ENCODE data around the gene LKAAEAR1. TPM values are rescaled to one million over a fixed set of nuclear protein-coding genes. Genes with fewer than 3 reads are reported as not detected.

LKAAEAR1 gene
- total and polyA plus RNA-seq, 2 experiments from 2014 or later: 1.2 TPM; not detected in 1

DNA sequence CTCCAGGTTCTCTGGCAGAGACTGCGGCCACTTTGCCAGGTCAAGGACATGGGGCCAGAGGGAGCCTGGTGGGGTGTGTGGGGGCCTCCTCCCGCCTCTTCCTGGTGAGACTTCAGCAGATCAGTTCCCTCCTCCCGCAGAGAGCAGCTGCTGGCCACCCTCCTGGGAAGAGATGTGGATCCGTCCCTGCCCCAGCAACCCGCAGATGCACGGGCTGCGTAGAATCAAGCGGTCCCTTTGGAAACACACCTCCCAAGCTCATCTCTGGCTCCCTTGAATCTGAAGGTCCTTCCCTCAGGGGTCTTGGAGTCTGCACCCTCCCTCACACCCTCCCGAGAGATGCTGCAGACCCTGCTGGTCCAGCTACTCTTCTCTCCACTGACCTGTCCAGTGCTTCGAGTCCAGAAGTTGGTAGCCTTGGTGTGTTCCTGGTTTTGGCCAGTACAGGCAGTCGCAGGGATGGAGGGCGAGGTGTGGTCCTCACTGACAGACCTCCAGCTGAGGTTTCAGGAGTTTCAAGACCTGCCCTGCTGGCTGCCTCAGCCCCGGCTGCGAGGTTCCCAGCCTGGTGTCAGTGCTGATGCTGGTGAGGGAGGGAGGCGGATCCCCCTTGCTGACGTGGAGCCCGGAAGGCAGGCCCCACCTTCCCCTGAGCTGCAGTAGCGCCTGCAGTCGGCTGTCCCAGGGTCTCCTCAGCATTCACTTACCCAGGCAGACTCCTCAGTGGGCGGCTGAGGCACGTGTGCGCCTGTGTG is 23.0 kb upstream of the LKAAEAR1 start, which contains the start of gene NPBWR2:
NPBWR2 (minus strand) TSS at position 585 of the 755 bp plus-strand sequence. CDS start 734 bp downstream, outside the sequence.
- Histone ChIP-seq H4K20me1 (ENCODE audit: insufficient read depth, poor library complexity, severe bottlenecking) (no peaks in the 10 kb centered on the region), H3K27me3 (peaks cover 14% of the 10 kb centered on the region), H3K9me2 (replicated peaks; ENCODE audit: insufficient read depth) (no peaks in the 10 kb centered on the region), H3K79me2 (no peaks in the 10 kb centered on the region), H3K4me3 (no peak within 1 kb of the TSS), H3K4me1 (ENCODE audit: insufficient read depth) (peaks cover 4% of the 10 kb centered on the region), H3K36me3 (replicated peaks; ENCODE audit: insufficient read depth, low read depth) (no peaks in the 10 kb centered on the region), H3K9me3 (ENCODE audit: low read depth) (no peaks in the 10 kb centered on the region), H2AFZ (no peak within 1 kb of the TSS), H3K4me2 (no peak within 1 kb of the TSS), H3K27ac (no peak within 1 kb of the TSS)
- 73% methylated on average over 22 of the region's 22 CpGs for WGBS (ENCODE audit: low lambda C conversion rate, missing lambda C conversion rate)
- TF ChIP-seq EZH2 (IDR thresholded peaks at IDR 0.05; ENCODE audit: borderline replicate concordance): no peak
- TF ChIP-seq, protein P1, sequence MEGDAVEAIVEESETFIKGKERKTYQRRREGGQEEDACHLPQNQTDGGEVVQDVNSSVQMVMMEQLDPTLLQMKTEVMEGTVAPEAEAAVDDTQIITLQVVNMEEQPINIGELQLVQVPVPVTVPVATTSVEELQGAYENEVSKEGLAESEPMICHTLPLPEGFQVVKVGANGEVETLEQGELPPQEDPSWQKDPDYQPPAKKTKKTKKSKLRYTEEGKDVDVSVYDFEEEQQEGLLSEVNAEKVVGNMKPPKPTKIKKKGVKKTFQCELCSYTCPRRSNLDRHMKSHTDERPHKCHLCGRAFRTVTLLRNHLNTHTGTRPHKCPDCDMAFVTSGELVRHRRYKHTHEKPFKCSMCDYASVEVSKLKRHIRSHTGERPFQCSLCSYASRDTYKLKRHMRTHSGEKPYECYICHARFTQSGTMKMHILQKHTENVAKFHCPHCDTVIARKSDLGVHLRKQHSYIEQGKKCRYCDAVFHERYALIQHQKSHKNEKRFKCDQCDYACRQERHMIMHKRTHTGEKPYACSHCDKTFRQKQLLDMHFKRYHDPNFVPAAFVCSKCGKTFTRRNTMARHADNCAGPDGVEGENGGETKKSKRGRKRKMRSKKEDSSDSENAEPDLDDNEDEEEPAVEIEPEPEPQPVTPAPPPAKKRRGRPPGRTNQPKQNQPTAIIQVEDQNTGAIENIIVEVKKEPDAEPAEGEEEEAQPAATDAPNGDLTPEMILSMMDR (IDR thresholded peaks at IDR 0.05; ENCODE audit: poor library complexity): no peak
- TF ChIP-seq EZH2phosphoT487 (IDR thresholded peaks at IDR 0.05; ENCODE audit: low read depth, severe bottlenecking, unreplicated experiment): no peak
- DNase-seq (ENCODE audit: low spot score): no peak

DNA sequence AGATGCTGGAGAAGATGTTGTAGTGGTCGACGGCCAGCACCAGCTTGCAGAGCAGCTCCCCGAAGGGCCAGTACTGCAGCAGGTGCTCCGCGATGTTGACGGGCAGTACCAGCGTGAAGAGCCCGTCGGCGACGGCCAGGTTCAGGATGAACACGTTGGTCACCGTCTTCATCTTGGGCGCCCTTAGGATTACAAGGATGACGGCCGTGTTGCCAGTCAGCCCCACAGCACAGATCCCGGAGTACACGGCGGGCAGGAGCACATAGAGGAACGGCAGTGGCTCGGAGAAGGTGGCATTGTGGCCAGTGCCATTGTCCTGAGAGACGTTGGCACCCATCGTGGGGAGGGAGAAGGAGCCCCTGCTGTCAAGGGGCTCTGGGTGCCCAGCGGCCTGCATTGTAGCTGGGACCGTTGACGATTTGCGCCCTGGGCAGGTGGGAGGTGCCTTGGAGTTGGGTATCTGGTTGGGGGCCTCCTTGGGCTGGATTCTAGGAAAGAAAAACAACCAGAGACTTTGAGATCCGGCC is 22.3 kb upstream of the LKAAEAR1 start:
- Histone ChIP-seq H3K27me3 (peaks cover 21% of the 10 kb centered on the region), H2AFZ (no peak overlapping the region), H3K4me2 (no peak overlapping the region), H3K9me2 (replicated peaks; ENCODE audit: insufficient read depth) (no peaks in the 10 kb centered on the region), H3K4me1 (ENCODE audit: insufficient read depth) (peaks cover 8% of the 10 kb centered on the region), H3K4me3 (no peak overlapping the region), H3K79me2 (no peaks in the 10 kb centered on the region), H4K20me1 (ENCODE audit: insufficient read depth, poor library complexity, severe bottlenecking) (no peaks in the 10 kb centered on the region), H3K27ac (no peak overlapping the region), H3K9me3 (ENCODE audit: low read depth) (no peaks in the 10 kb centered on the region), H3K36me3 (replicated peaks; ENCODE audit: insufficient read depth, low read depth) (no peaks in the 10 kb centered on the region)
- WGBS (ENCODE audit: low lambda C conversion rate, missing lambda C conversion rate): 93% methylated on average over 28 of the region's 28 CpGs
- TF ChIP-seq, protein P1 (IDR thresholded peaks at IDR 0.05; ENCODE audit: poor library complexity): no peak
- no peak for TF ChIP-seq EZH2 (IDR thresholded peaks at IDR 0.05; ENCODE audit: borderline replicate concordance)
- no peak for TF ChIP-seq EZH2phosphoT487 (IDR thresholded peaks at IDR 0.05; ENCODE audit: low read depth, severe bottlenecking, unreplicated experiment)
- no peak for DNase-seq (ENCODE audit: low spot score)

DNA sequence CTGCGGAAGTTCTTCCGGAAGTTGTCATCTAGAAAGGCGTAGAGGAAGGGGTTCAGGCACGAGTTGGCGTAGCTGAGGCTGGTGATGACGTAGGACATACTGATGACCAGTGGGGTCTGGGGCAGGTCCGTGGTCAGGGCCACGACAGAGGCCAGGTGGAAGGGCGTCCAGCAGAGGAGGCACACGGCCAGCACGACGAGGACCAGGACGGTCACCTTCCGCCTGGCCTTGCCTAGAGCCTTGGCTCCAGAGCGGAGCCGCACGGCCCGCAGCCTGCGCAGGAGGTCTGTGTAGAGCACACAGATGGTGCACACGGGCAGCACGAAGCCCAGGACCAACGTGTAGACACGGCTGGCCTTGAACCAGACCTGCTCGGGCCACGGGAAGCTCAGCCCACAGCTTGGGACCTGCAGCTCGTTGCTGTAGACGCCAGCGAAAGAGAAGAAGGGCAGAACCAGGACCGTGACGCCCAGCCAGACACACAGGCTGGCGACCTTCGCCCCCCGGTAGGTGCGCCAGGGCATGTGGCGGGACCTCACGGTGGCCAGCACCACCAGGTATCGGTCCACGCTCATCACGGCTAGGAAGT is 21.7 kb upstream of the LKAAEAR1 start:
- TF ChIP-seq, protein P1 (IDR thresholded peaks at IDR 0.05; ENCODE audit: poor library complexity): no peak
- TF ChIP-seq EZH2phosphoT487 (IDR thresholded peaks at IDR 0.05; ENCODE audit: low read depth, severe bottlenecking, unreplicated experiment): no peak
- no peak for TF ChIP-seq EZH2 (IDR thresholded peaks at IDR 0.05; ENCODE audit: borderline replicate concordance)
- H3K27me3 ChIP-seq: peaks cover 26% of the 10 kb centered on the region
- no peak for DNase-seq (ENCODE audit: low spot score)
- H3K9me2 ChIP-seq (replicated peaks; ENCODE audit: insufficient read depth): no peaks in the 10 kb centered on the region
- no peak overlapping the region for H3K4me3 ChIP-seq
- H3K9me3 ChIP-seq (ENCODE audit: low read depth): no peaks in the 10 kb centered on the region
- H3K27ac ChIP-seq: no peak overlapping the region
- H4K20me1 ChIP-seq (ENCODE audit: insufficient read depth, poor library complexity, severe bottlenecking): no peaks in the 10 kb centered on the region
- no peak overlapping the region for H3K4me2 ChIP-seq
- 94% methylated on average over 39 of the region's 39 CpGs for WGBS (ENCODE audit: low lambda C conversion rate, missing lambda C conversion rate)
- no peaks in the 10 kb centered on the region for H3K79me2 ChIP-seq
- peaks cover 8% of the 10 kb centered on the region for H3K4me1 ChIP-seq (ENCODE audit: insufficient read depth)
- no peaks in the 10 kb centered on the region for H3K36me3 ChIP-seq (replicated peaks; ENCODE audit: insufficient read depth, low read depth)
- no peak overlapping the region for H2AFZ ChIP-seq

Measured in hepatocyte (in vitro differentiated cells).